Kidney epithelial cell (primary cell): ENCODE data around the gene ZNF469. TPM values are rescaled to one million over a fixed set of nuclear protein-coding genes. Genes with fewer than 3 reads are reported as not detected.

Experiments
- DNase-seq: peaks from one replicate; pipeline ENCODE4 v3.0.0-alpha.2; 2010; ENCODE audit warnings: low read depth
- H3K27me3 ChIP-seq: 2 replicates; pipeline ENCODE4 v1.6.0; 2011; ENCODE audit warnings: low read length; ENCODE audit not compliant: control insufficient read depth, insufficient read depth
- H3K36me3 ChIP-seq: 2 replicates; pipeline ENCODE4 v1.5.1; 2011; ENCODE audit warnings: low read length; ENCODE audit not compliant: control insufficient read depth, insufficient read depth
- H3K4me3 ChIP-seq: 2 replicates; pipeline ENCODE4 v1.5.1; 2011; ENCODE audit warnings: low read depth, mild to moderate bottlenecking, control low read depth, low read length
- total RNA-seq: library from RNA; depleted of rRNA; stranded (reverse); fragments of >200 nt; gene quantifications from 2 replicates; pipeline ENCODE4 v1.2.3, GENCODE V29; 2015
- TF ChIP-seq, protein P1 (sequence below): IDR thresholded peaks from 2 replicates; pipeline ENCODE4 v1.5.1; 2011; ENCODE audit warnings: mild to moderate bottlenecking, moderate library complexity, low read length, control low read depth, inconsistent platforms; ENCODE audit not compliant: insufficient read depth, poor library complexity, severe bottlenecking

The ZNF469 gene
- total RNA-seq, 1 donor from 2014 or later: 8.3 TPM

DNA sequence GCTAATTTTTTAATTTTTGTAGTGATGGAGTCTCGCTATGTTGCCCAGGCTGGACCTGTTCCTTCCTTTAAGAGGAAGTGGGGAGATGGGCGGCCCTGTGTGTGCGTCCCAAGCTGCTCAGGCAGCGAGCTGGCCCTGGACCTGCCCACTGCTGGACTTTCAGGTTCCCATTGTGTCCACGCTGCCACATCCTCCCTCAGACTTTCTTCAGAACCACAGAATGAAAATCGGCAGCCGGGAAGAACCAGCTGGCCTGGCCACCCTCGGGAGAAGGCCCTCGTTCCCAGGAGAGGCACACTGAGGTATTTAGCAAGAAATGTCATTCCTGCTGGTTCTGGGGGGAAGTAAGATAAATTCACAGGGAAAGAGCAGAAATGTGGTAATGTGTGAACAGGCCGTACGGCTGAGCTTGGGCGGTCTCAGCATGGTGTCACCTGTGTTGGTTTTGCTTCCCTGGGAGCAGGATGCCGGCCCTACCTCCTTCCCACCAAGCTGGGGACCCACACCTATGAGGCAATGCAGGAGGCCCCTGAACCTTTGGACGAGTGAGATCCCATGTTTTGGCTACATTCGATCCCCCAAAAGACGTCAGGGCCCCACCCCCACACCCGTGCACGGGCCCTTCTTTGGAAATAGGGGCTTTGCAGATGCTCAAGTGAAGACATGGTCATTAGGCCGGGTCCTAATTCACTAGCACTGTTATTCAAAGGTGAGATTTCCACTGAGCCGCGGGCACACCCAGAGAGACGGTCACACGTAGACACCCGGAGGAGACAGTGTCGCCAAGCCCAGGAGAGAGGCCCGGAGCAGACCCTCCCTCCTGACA is 35.9 kb upstream of the ZNF469 start:
- no peak for DNase-seq
- TF ChIP-seq, protein P1, sequence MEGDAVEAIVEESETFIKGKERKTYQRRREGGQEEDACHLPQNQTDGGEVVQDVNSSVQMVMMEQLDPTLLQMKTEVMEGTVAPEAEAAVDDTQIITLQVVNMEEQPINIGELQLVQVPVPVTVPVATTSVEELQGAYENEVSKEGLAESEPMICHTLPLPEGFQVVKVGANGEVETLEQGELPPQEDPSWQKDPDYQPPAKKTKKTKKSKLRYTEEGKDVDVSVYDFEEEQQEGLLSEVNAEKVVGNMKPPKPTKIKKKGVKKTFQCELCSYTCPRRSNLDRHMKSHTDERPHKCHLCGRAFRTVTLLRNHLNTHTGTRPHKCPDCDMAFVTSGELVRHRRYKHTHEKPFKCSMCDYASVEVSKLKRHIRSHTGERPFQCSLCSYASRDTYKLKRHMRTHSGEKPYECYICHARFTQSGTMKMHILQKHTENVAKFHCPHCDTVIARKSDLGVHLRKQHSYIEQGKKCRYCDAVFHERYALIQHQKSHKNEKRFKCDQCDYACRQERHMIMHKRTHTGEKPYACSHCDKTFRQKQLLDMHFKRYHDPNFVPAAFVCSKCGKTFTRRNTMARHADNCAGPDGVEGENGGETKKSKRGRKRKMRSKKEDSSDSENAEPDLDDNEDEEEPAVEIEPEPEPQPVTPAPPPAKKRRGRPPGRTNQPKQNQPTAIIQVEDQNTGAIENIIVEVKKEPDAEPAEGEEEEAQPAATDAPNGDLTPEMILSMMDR: no peak
- Histone ChIP-seq H3K27me3 (no peaks in the 10 kb centered on the region), H3K36me3 (no peaks in the 10 kb centered on the region), H3K4me3 (no peak overlapping the region)

- Histone ChIP-seq H3K4me3 (no peak overlapping the region), H3K27me3 (no peaks in the 10 kb centered on the region), H3K36me3 (no peaks in the 10 kb centered on the region)
- TF ChIP-seq, protein P1: no peak
- DNase-seq: no peak
Measured at GRCh38 chr16:88347656-88348376, 34.9 kb upstream of the ZNF469 start.

- no peaks in the 10 kb centered on the region for H3K27me3 ChIP-seq
- TF ChIP-seq, protein P1: no peak
- no peak overlapping the region for H3K4me3 ChIP-seq
- DNase-seq: no peak
- H3K36me3 ChIP-seq: no peaks in the 10 kb centered on the region
Measured at GRCh38 chr16:88348377-88349152, 34.2 kb upstream of the ZNF469 start.

- TF ChIP-seq, protein P1: no peak
- Histone ChIP-seq H3K27me3 (no peaks in the 10 kb centered on the region), H3K4me3 (no peak overlapping the region), H3K36me3 (no peaks in the 10 kb centered on the region)
- no peak for DNase-seq
Measured at GRCh38 chr16:88349153-88349902, 33.4 kb upstream of the ZNF469 start.
